ENCODE measurements around the gene ZSCAN25. TPM values are rescaled to one million over a fixed set of nuclear protein-coding genes. Genes with fewer than 3 reads are reported as not detected.

Gene ZSCAN25
- total RNA-seq, 3 donors from 2014 or later (not counting 1 experiment from before 2014, with no cell fraction given), result 24.4 to 37.4 (median 27.8) TPM

DNA sequence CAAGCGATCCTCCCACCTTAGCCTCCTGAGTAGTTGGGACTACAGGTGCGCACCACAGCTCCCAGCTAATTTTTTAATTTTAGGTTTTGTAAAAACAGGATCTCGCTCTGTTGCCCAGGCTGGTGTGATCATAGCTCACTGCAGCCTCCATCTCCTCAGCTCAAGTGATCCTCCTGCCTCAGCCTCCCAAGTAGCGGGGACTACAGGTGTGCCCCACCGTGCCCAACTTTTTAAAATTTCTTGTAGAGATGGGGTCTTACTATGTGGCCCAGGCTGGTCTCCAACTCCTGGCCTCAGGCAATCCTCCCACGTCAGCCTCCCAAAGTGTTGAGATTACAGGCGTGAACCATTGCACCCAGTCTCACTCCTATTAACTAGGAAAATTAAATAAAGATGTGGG, 11.2 kb upstream of the ZSCAN25 start:
- H3K4me1 Mint-ChIP-seq, result no peaks in the 10 kb centered on the region
- no peak for ATAC-seq
- H3K36me3 Mint-ChIP-seq, result no peaks in the 10 kb centered on the region
- H3K27ac Mint-ChIP-seq, result no peak overlapping the region
- 97% methylated on average over 7 of the region's 7 CpGs for WGBS (ENCODE audit: insufficient coverage)
- no peak overlapping the region for H3K4me3 ChIP-seq (ENCODE audit: low read length)
- no peak overlapping the region for H3K27ac ChIP-seq (ENCODE audit: low read length)
- DNase-seq, result no peak
- no peaks in the 10 kb centered on the region for H3K4me1 ChIP-seq (ENCODE audit: control insufficient read depth, insufficient read depth, low read length)
- no peak overlapping the region for H3K4me3 Mint-ChIP-seq
- H3K27me3 ChIP-seq (ENCODE audit: control insufficient read depth, insufficient read depth, low read length), result no peaks in the 10 kb centered on the region
- no peaks in the 10 kb centered on the region for H3K9me3 ChIP-seq (ENCODE audit: control insufficient read depth, insufficient read depth, low read length)
- intact Hi-C loops (cut with micrococcal nuclease), result no loop called here
- H3K27me3 Mint-ChIP-seq (ENCODE audit: low read depth in 2 of 2), result no peaks in the 10 kb centered on the region
- no peaks in the 10 kb centered on the region for H3K36me3 ChIP-seq (ENCODE audit: control insufficient read depth, insufficient read depth, low read length)
- H3K9me3 Mint-ChIP-seq, result no peaks in the 10 kb centered on the region
- TF ChIP-seq CTCF (IDR thresholded peaks at IDR 0.05), result no peak

- intact Hi-C loops (cut with micrococcal nuclease), result no loop called here
- Mint-ChIP-seq H3K4me1 (no peaks in the 10 kb centered on the region), H3K9me3 (no peaks in the 10 kb centered on the region), H3K27ac (no peak overlapping the region), H3K27me3 (ENCODE audit: low read depth in 2 of 2) (peaks cover 0 to 2% of the 10 kb centered on the region in 2 donors), H3K36me3 (no peaks in the 10 kb centered on the region), H3K4me3 (no peak overlapping the region)
- no peak for DNase-seq
- TF ChIP-seq CTCF (IDR thresholded peaks at IDR 0.05), result no peak
- H3K27me3 ChIP-seq (ENCODE audit: control insufficient read depth, insufficient read depth, low read length), result no peaks in the 10 kb centered on the region
- no peaks in the 10 kb centered on the region for H3K9me3 ChIP-seq (ENCODE audit: control insufficient read depth, insufficient read depth, low read length)
- H3K4me3 ChIP-seq (ENCODE audit: low read length), result no peak overlapping the region
- H3K27ac ChIP-seq (ENCODE audit: low read length), result no peak overlapping the region
- H3K36me3 ChIP-seq (ENCODE audit: control insufficient read depth, insufficient read depth, low read length), result no peaks in the 10 kb centered on the region
- no peaks in the 10 kb centered on the region for H3K4me1 ChIP-seq (ENCODE audit: control insufficient read depth, insufficient read depth, low read length)
- WGBS (ENCODE audit: insufficient coverage), result 87% methylated on average over 8 of the region's 8 CpGs
- no peak for ATAC-seq
Measured at GRCh38 chr7:99606531-99606930, 10.2 kb upstream of the ZSCAN25 start.

- no peaks in the 10 kb centered on the region for H3K4me1 Mint-ChIP-seq
Measured at GRCh38 chr7:99607548-99607947, 9.2 kb upstream of the ZSCAN25 start.

More at GRCh38 chr7:99607548-99607947, 9.2 kb upstream of the ZSCAN25 start:
- Histone ChIP-seq H3K36me3 (ENCODE audit: control insufficient read depth, insufficient read depth, low read length) (no peaks in the 10 kb centered on the region), H3K27me3 (ENCODE audit: control insufficient read depth, insufficient read depth, low read length) (no peaks in the 10 kb centered on the region), H3K4me3 (ENCODE audit: low read length) (no peak overlapping the region), H3K27ac (ENCODE audit: low read length) (no peak overlapping the region), H3K9me3 (ENCODE audit: control insufficient read depth, insufficient read depth, low read length) (no peaks in the 10 kb centered on the region), H3K4me1 (ENCODE audit: control insufficient read depth, insufficient read depth, low read length) (no peaks in the 10 kb centered on the region)
- H3K27ac Mint-ChIP-seq, result no peak overlapping the region
- WGBS (ENCODE audit: insufficient coverage), result 80% methylated on average over 9 of the region's 9 CpGs
- DNase-seq (no peak), ATAC-seq (no peak)
- H3K27me3 Mint-ChIP-seq (ENCODE audit: low read depth in 2 of 2), result peaks cover 0 to 2% of the 10 kb centered on the region in 2 donors
- intact Hi-C loops (cut with micrococcal nuclease), result no loop called here
- no peaks in the 10 kb centered on the region for H3K9me3 Mint-ChIP-seq
- H3K36me3 Mint-ChIP-seq, result no peaks in the 10 kb centered on the region
- no peak for TF ChIP-seq CTCF (IDR thresholded peaks at IDR 0.05)
- no peak overlapping the region for H3K4me3 Mint-ChIP-seq
